ENCODE measurements around the gene ZIC5.

- TF ChIP-seq CTCF (IDR thresholded peaks at IDR 0.05; ENCODE audit: insufficient read depth, low read depth, low read length) (no peak), EZH2 (IDR thresholded peaks at IDR 0.05; ENCODE audit: insufficient read depth, low read length) (peak; percentile 9)
These were observed 18.8 kb upstream of the ZIC5 start for GRCh38 chr13:99990126-99990977.
